Choroid plexus epithelial cell (primary cell): ENCODE results near the gene MPI.

Experiments used
- DNase-seq: peaks from one replicate; pipeline ENCODE4 v3.0.0-alpha.2; 2010; ENCODE audit warnings: low read depth
- H3K4me3 ChIP-seq: 2 replicates; pipeline ENCODE4 v1.5.1; 2011; ENCODE audit warnings: low read depth, mild to moderate bottlenecking, control low read depth, low read length, moderate library complexity
- CTCF ChIP-seq: conservative IDR thresholded peaks from 2 replicates; pipeline ENCODE4 v1.5.1; 2011; ENCODE audit warnings: low read depth, mild to moderate bottlenecking, control low read depth, inconsistent platforms, low read length, moderate library complexity

Gene MPI

GRCh38 chr15:74855857-74856256 lies 34.0 kb upstream of the MPI start:
- DNase-seq: no peak
- no peak overlapping the region for H3K4me3 ChIP-seq
- no peak for TF ChIP-seq CTCF

- no peak for TF ChIP-seq CTCF
- no peak for DNase-seq
- H3K4me3 ChIP-seq: no peak overlapping the region
Measured at GRCh38 chr15:74856537-74856936, 33.3 kb upstream of the MPI start.

- no peak for DNase-seq
- H3K4me3 ChIP-seq: no peak overlapping the region
- TF ChIP-seq CTCF: no peak
Measured at GRCh38 chr15:74857082-74857655, 32.7 kb upstream of the MPI start.

GRCh38 chr15:74857671-74858368 lies 32.0 kb upstream of the MPI start:
- TF ChIP-seq CTCF: no peak
- H3K4me3 ChIP-seq: no peak overlapping the region
- no peak for DNase-seq

GRCh38 chr15:74858369-74858740 lies 31.5 kb upstream of the MPI start:
- no peak overlapping the region for H3K4me3 ChIP-seq
- DNase-seq: no peak
- no peak for TF ChIP-seq CTCF

- H3K4me3 ChIP-seq: no peak overlapping the region
- DNase-seq: peak; percentile 29
Measured at GRCh38 chr15:74863239-74864056, 26.4 kb upstream of the MPI start.

More at GRCh38 chr15:74863239-74864056, 26.4 kb upstream of the MPI start:
- TF ChIP-seq CTCF: no peak
